ENCODE measurements around the gene FER1L5. TPM values are rescaled to one million over a fixed set of nuclear protein-coding genes. Genes with fewer than 3 reads are reported as not detected.

FER1L5 gene
- total and polyA plus RNA-seq, 10 donors, result 0.02 to 0.23 (median 0.10) TPM; not detected in 3

DNA sequence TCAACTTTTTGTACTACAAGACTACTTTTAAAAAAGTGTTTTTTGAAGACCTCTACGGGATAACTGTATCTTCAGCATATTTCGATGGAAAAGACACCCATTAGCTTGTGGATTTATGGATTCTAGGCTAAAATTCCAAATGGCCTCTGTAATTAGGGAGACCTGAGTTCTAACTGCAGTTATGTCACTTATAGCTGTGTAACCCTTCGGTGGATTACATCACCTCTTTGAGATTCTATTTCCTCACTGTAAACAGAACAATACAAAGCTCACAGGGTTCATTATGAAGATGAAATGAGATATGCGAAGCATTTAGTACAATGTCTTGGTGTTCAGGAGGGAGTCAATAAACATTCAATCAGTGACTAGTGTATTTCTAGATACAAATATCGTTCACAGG lies 73.1 kb downstream of the FER1L5 start:
- WGBS, 5 donors, result 82 to 92% (median 91%) methylated on average over 5 of the region's 5 CpGs
- Histone ChIP-seq H3K27me3 (replicated peaks in 1 of 7) (no peaks in the 10 kb centered on the region), H3K4me1 (no peaks in the 10 kb centered on the region), H3K9me3 (no peaks in the 10 kb centered on the region), H3K27ac (no peak overlapping the region), H3K36me3 (peaks cover 0 to 91% (median 24%) of the 10 kb centered on the region in 6 donors), H3K4me3 (no peak overlapping the region)
- TF ChIP-seq CTCF (IDR thresholded peaks at IDR 0.05 in 8 of 11, conservative IDR thresholded peaks at IDR 0.05 in 3 of 11) (no peak), POLR2A (IDR thresholded peaks at IDR 0.05) (no peak), POLR2AphosphoS5 (IDR thresholded peaks at IDR 0.05) (no peak)
- intact Hi-C loops (cut with DNase I; ENCODE audit: low total_unique reads), result no loop called here
- no peak for DNase-seq

GRCh38 chr2:96716388-96716787 lies 73.8 kb downstream of the FER1L5 start:
- no peak for TF ChIP-seq POLR2A (IDR thresholded peaks at IDR 0.05)

DNA sequence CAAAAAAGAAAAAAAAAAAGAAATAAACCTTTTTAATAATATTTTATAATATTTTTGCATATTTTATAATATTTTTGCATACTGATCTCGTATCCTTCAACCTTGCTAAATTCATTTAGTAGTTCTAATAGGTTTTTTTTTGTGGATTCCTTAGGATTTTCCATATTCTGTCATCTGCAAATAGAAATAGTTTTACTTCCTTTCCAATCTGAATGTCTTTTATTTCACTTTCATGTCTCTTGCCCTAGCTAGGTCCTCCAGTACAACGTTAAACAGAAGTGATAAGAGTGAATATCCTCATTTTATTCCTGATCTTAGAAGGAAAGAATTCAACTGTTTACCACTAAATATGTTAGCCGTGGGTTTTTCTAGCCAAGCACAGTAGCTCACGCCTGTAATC lies 83.6 kb downstream of the FER1L5 start:
- 84 to 90% (median 87%) methylated on average over 4 of the region's 4 CpGs for WGBS, 5 donors
- H3K4me3 ChIP-seq, result no peak overlapping the region
- no peaks in the 10 kb centered on the region for H3K4me1 ChIP-seq
- intact Hi-C loops (cut with DNase I; ENCODE audit: low total_unique reads), result no loop called here
- no peak for TF ChIP-seq POLR2AphosphoS5 (IDR thresholded peaks at IDR 0.05)
- no peaks in the 10 kb centered on the region for H3K9me3 ChIP-seq
- no peaks in the 10 kb centered on the region for H3K27me3 ChIP-seq (replicated peaks in 1 of 7)
- H3K27ac ChIP-seq, result no peak overlapping the region
- DNase-seq, result no peak
- H3K36me3 ChIP-seq, result peaks cover 0 to 92% (median 52%) of the 10 kb centered on the region in 6 donors

More at GRCh38 chr2:96716388-96716787, 73.8 kb downstream of the FER1L5 start:
- Histone ChIP-seq H3K4me3 (no peak overlapping the region), H3K4me1 (no peaks in the 10 kb centered on the region), H3K9me3 (no peaks in the 10 kb centered on the region), H3K27ac (no peak overlapping the region), H3K36me3 (peaks cover 0 to 86% (median 17%) of the 10 kb centered on the region in 6 donors), H3K27me3 (replicated peaks in 1 of 7) (no peaks in the 10 kb centered on the region)
- no peak for DNase-seq
- intact Hi-C loops (cut with DNase I; ENCODE audit: low total_unique reads), result no loop called here

DNA sequence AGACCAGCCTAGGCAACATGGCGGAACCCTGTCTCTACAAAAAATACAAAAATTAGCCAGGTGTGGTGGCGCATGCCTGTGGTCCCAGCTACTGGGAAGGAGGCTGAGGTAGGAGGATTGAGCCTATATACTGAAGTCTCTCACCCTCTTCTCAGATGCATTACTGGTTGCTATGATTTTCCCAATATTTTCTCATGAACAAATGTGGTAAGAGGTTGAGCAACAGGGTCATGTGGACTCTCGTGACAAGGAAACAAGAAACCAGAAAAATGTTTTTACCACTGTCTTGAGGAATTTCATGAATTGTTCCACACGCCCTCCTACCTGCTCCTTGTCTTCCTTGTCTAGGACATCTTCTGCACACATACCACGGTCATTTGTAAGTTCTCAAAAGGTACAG lies 84.9 kb downstream of the FER1L5 start:
- intact Hi-C loops (cut with DNase I; ENCODE audit: low total_unique reads), result no loop called here
- Histone ChIP-seq H3K27ac (no peak overlapping the region), H3K27me3 (replicated peaks in 1 of 7) (no peaks in the 10 kb centered on the region), H3K9me3 (no peaks in the 10 kb centered on the region), H3K36me3 (peaks cover 0 to 95% (median 65%) of the 10 kb centered on the region in 6 donors), H3K4me3 (no peak overlapping the region), H3K4me1 (no peaks in the 10 kb centered on the region)
- DNase-seq, result no peak
- TF ChIP-seq POLR2A (IDR thresholded peaks at IDR 0.05) (no peak), CTCF (IDR thresholded peaks at IDR 0.05 in 8 of 11, conservative IDR thresholded peaks at IDR 0.05 in 3 of 11) (no peak), POLR2AphosphoS5 (IDR thresholded peaks at IDR 0.05) (no peak)
- WGBS, 5 donors, result 76 to 92% (median 86%) methylated on average over 5 of the region's 5 CpGs

- peaks cover 0 to 11% (median 3%) of the 10 kb centered on the region in 6 donors for H3K4me1 ChIP-seq
- H3K9me3 ChIP-seq, result no peaks in the 10 kb centered on the region
- no peaks in the 10 kb centered on the region for H3K27me3 ChIP-seq (replicated peaks in 1 of 7)
- intact Hi-C loops (cut with DNase I; ENCODE audit: low total_unique reads), result loop anchor here (10.0 kb wide), 1 partner anchor 85 kb away; the partner anchor contains the start of gene FER1L5
- peaks cover 0 to 100% (median 79%) of the 10 kb centered on the region in 6 donors for H3K36me3 ChIP-seq
- 95 to 97% (median 96%) methylated on average over 7 of the region's 7 CpGs for WGBS, 5 donors
- TF ChIP-seq CTCF (IDR thresholded peaks at IDR 0.05 in 8 of 11, conservative IDR thresholded peaks at IDR 0.05 in 3 of 11) (no peak), POLR2A (IDR thresholded peaks at IDR 0.05) (no peak), POLR2AphosphoS5 (IDR thresholded peaks at IDR 0.05) (no peak)
- DNase-seq, result no peak
- no peak overlapping the region for H3K4me3 ChIP-seq
- H3K27ac ChIP-seq, result no peak overlapping the region
Observed at GRCh38 chr2:96729748-96730147, 87.2 kb downstream of the FER1L5 start.

Measured in spleen (tissue), 11 donors.